ENCODE data around the gene CHAC1. TPM values are rescaled to one million over a fixed set of nuclear protein-coding genes. Genes with fewer than 3 reads are reported as not detected.

CHAC1 gene
- total RNA-seq, 1 donor from 2014 or later, result 25.3 TPM

DNA sequence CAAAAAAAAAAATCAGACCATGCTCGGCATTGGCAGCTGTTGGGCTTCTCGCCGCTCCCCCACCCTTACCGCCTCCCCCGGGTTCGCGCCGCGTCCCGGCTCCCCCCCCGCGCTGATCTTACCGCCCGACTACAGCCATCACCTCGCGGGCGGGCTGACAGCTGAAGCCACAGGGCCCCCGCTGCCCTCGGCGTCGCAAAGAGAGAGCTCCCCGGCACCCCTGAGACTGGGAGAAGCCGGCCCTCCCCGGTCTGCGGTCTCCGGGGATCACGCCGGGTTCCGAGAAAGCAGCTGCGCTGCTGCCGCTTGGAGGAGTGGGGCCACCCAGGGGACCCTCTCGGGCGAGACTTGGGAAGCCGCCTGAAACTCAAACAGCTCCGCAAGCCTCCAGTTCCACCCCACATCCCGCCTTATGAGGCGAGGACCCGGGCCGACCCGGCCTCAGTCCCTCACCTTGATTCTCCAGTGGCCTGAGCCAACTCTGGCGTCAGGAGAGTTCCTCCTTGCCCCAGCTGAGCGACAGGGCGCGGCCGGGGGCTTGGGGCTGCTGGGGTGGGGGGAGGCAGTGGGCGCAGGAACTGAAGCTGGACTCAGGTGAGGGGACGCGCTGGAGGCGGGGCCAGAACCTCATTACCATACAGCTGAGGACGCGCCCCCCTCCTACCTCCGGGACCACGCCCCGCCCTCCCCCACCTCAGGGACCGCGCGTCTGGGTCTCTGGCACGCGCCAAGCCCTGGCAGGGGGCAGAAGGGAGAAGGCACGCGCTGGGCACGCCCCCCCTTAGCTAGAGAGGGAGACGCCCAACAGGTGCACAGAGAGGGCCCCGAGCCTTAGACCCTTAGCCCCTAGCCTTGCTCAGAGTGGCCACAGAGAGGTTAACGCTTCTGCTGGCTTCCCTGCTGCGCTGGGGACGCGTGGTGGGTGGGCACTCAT lies 25.1 kb upstream of the CHAC1 start:
- Histone ChIP-seq H3K27ac (no peak overlapping the region), H3K36me3 (no peaks in the 10 kb centered on the region), H3K27me3 (peaks cover 18% of the 10 kb centered on the region), H3K4me3 (peak overlapping the region; percentile 33 to 45), H3K9me3 (no peaks in the 10 kb centered on the region), H3K4me1 (peaks cover 62% of the 10 kb centered on the region)
- no peak for DNase-seq (ENCODE audit: extremely low spot score in 2 of 2)
- intact Hi-C loops (cut with DNase I), result no loop called here
- TF ChIP-seq POLR2A (IDR thresholded peaks at IDR 0.05) (no peak), POLR2AphosphoS5 (IDR thresholded peaks at IDR 0.05; ENCODE audit: insufficient read depth in 1 of 2, low read depth in 1 of 2) (no peak)
- TF ChIP-seq, protein P1, sequence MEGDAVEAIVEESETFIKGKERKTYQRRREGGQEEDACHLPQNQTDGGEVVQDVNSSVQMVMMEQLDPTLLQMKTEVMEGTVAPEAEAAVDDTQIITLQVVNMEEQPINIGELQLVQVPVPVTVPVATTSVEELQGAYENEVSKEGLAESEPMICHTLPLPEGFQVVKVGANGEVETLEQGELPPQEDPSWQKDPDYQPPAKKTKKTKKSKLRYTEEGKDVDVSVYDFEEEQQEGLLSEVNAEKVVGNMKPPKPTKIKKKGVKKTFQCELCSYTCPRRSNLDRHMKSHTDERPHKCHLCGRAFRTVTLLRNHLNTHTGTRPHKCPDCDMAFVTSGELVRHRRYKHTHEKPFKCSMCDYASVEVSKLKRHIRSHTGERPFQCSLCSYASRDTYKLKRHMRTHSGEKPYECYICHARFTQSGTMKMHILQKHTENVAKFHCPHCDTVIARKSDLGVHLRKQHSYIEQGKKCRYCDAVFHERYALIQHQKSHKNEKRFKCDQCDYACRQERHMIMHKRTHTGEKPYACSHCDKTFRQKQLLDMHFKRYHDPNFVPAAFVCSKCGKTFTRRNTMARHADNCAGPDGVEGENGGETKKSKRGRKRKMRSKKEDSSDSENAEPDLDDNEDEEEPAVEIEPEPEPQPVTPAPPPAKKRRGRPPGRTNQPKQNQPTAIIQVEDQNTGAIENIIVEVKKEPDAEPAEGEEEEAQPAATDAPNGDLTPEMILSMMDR (IDR thresholded peaks at IDR 0.05), result no peak

DNA sequence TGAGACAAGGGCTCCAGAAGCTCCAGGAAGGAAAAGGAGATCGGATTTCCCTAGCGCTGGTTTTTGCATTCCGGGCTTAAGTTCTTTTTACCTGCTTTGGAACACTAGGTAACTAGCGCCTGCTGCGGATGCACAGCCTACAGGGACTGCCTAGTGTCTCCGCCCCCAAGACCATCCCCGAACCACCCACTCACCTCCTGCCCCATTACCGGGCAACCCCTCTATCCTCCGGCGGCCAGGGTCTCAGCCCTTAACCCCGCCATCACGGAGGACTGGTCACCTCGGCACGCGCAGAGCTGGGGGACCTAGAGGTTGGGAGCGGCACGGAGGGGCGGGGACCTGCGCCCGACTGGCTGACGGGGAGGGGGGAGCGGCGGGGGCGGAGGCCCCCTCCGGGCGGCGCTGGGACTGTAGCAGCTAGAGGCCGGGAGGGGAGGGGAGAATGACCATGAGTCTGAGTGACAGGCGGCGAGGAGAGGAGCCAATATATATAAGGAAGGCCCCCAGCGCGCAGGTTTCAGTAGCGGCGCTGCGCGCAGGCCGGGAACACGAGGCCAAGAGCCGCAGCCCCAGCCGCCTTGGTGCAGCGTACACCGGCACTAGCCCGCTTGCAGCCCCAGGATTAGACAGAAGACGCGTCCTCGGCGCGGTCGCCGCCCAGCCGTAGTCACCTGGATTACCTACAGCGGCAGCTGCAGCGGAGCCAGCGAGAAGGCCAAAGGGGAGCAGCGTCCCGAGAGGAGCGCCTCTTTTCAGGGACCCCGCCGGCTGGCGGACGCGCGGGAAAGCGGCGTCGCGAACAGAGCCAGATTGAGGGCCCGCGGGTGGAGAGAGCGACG lies 24.2 kb upstream of the CHAC1 start, which contains the start of gene DLL4:
Gene DLL4, plus strand, starts transcription at position 520 of the 839 bp plus-strand sequence. CDS start 329 bp downstream, outside the sequence.
- Histone ChIP-seq H3K27ac (no peak within 1 kb of the TSS), H3K9me3 (no peaks in the 10 kb centered on the region), H3K27me3 (peaks cover 18% of the 10 kb centered on the region), H3K36me3 (no peaks in the 10 kb centered on the region), H3K4me3 (peak within 1 kb of the TSS; percentile 33 to 45), H3K4me1 (peaks cover 62% of the 10 kb centered on the region)
- intact Hi-C loops (cut with DNase I), result no loop called here
- TF ChIP-seq POLR2A (IDR thresholded peaks at IDR 0.05), result peak in 1 of 2 donors; percentile 58
- TF ChIP-seq, protein P1 (IDR thresholded peaks at IDR 0.05), result no peak
- peak in 1 of 2 donors; percentile 78 for TF ChIP-seq POLR2AphosphoS5 (IDR thresholded peaks at IDR 0.05; ENCODE audit: insufficient read depth in 1 of 2, low read depth in 1 of 2)
- no peak for DNase-seq (ENCODE audit: extremely low spot score in 2 of 2)

DNA sequence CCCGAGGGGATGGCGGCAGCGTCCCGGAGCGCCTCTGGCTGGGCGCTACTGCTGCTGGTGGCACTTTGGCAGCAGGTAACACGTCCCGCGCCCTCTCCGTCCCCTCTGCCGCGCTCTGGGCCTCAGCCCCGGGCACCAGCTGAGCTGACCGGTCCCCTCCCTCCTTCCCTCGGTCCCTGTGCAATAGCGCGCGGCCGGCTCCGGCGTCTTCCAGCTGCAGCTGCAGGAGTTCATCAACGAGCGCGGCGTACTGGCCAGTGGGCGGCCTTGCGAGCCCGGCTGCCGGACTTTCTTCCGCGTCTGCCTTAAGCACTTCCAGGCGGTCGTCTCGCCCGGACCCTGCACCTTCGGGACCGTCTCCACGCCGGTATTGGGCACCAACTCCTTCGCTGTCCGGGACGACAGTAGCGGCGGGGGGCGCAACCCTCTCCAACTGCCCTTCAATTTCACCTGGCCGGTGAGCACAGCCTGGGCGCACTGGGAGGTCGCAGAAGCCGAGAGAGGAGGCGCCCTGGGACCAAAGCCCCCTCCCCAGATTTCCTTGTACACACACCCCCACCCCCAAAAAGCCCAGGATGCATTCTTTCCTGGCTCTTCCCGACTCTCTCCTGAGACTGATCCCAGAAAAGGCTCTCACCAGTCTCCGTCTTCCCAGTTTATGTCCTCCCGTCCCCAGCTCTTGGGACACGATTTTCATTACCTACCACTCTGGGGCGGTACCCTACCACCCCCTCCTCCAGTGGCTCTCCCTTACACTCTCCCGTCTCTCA lies 23.4 kb upstream of the CHAC1 start:
- Histone ChIP-seq H3K36me3 (no peaks in the 10 kb centered on the region), H3K4me1 (peaks cover 62% of the 10 kb centered on the region), H3K9me3 (no peaks in the 10 kb centered on the region), H3K27ac (no peak overlapping the region), H3K4me3 (peak overlapping the region; percentile 33 to 45), H3K27me3 (peaks cover 18% of the 10 kb centered on the region)
- TF ChIP-seq POLR2AphosphoS5 (IDR thresholded peaks at IDR 0.05; ENCODE audit: insufficient read depth in 1 of 2, low read depth in 1 of 2), result no peak
- TF ChIP-seq POLR2A (IDR thresholded peaks at IDR 0.05), result no peak
- TF ChIP-seq, protein P1 (IDR thresholded peaks at IDR 0.05), result no peak
- intact Hi-C loops (cut with DNase I), result no loop called here
- no peak for DNase-seq (ENCODE audit: extremely low spot score in 2 of 2)

DNA sequence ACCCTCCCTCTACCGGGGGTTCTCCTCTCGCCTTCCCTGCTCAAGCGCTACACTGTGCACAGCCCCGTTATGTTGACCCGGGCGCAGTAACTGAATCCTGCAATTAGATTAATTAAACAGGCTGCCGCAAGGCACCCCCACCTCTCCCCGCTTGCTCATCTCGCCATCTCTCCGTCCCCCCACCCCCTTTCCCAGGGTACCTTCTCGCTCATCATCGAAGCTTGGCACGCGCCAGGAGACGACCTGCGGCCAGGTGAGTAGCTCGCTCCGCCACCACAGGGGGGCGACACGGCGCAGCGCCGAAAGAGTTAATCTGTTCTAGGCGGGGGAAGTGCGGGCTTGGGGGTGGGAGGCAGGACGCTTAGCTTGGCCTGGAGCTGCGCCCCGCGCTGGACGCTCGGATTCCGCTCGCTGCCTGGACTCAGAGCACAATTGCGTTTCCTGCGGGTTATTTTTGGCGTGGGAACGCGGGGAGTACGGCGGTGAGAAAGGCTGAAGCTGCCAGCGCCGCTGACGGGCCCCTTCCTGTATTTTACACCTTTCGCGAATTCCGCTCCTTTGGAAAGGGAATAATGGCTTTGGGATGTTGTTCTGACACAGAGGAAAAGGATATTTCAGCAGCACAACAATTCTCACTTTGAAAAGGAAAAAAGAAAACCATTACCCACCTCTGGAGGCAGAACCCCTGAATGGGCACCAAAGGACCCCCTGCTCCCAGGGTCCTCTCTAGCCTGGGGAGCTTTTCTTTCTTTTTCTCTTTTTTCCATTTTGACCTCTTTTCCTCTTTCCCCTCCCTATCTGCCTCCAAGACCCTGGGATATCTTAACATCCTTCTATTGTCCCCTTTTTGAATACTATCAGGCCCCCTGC lies 22.6 kb upstream of the CHAC1 start:
- TF ChIP-seq POLR2AphosphoS5 (IDR thresholded peaks at IDR 0.05; ENCODE audit: insufficient read depth in 1 of 2, low read depth in 1 of 2) (peak in 1 of 2 donors; percentile 48), POLR2A (IDR thresholded peaks at IDR 0.05) (no peak)
- TF ChIP-seq, protein P1 (IDR thresholded peaks at IDR 0.05), result no peak
- Histone ChIP-seq H3K4me3 (peak overlapping the region; percentile 33 to 45), H3K4me1 (peaks cover 60% of the 10 kb centered on the region), H3K9me3 (no peaks in the 10 kb centered on the region), H3K27ac (no peak overlapping the region), H3K27me3 (peaks cover 18% of the 10 kb centered on the region), H3K36me3 (no peaks in the 10 kb centered on the region)
- no peak for DNase-seq (ENCODE audit: extremely low spot score in 2 of 2)
- intact Hi-C loops (cut with DNase I), result no loop called here
